ENCODE data around the gene SLC46A2.

DNA sequence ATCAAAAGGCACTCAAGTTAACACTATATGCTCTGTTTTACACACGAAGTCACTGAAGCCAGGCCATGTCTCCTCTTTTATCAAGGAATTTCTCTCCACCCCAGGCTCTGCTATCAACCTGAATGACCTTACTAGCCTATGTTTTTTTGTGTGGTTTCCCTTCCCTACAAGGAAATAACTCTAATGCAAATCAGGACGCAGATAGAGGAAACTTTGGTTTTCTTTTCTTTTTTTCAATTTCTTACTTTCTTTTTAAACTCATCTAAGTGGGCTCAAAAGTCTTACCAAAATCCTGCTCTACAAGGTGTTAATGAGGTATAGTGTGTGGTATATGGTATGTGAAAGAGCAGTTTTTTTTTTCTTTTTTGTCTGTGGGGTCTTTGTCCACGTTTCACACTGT lies 5.5 kb upstream of the SLC46A2 start:
- TF ChIP-seq, protein P1, sequence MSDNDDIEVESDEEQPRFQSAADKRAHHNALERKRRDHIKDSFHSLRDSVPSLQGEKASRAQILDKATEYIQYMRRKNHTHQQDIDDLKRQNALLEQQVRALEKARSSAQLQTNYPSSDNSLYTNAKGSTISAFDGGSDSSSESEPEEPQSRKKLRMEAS (IDR thresholded peaks at IDR 0.05) = no peak
- no peak for TF ChIP-seq EZH2 (IDR thresholded peaks at IDR 0.05)

All from HCT116 (cell line).